GM19238 (cell line): Measurements from ENCODE around the gene MYT1.

ENCODE experiments used
- DNase-seq: peaks from one replicate; pipeline ENCODE4 v3.0.0; 2011; ENCODE audit warnings: low spot score; ENCODE audit not compliant: insufficient read length

Gene MYT1

GRCh38 chr20:64212755-64213154, 48.5 kb downstream of the MYT1 start:
- DNase-seq: no peak

- DNase-seq: no peak
These were observed 49.9 kb downstream of the MYT1 start for GRCh38 chr20:64214113-64214512.

- DNase-seq: no peak
These were observed 50.7 kb downstream of the MYT1 start for GRCh38 chr20:64214952-64215351.

- DNase-seq: no peak
These were observed 51.8 kb downstream of the MYT1 start for GRCh38 chr20:64216036-64216435.

- no peak for DNase-seq
These were observed 52.7 kb downstream of the MYT1 start for GRCh38 chr20:64216910-64217309.

GRCh38 chr20:64217539-64218221, 53.4 kb downstream of the MYT1 start:
- DNase-seq: no peak

- no peak for DNase-seq
These were observed 55.0 kb downstream of the MYT1 start for GRCh38 chr20:64219202-64219601.

- DNase-seq: no peak
These were observed 55.5 kb downstream of the MYT1 start for GRCh38 chr20:64219730-64220129.

- no peak for DNase-seq
These were observed 56.2 kb downstream of the MYT1 start for GRCh38 chr20:64220420-64220819.

- DNase-seq: no peak
These were observed 56.8 kb downstream of the MYT1 start for GRCh38 chr20:64220891-64221527.

- no peak for DNase-seq
These were observed 58.1 kb downstream of the MYT1 start for GRCh38 chr20:64222291-64222735.

GRCh38 chr20:64222851-64223525, 58.7 kb downstream of the MYT1 start:
- DNase-seq: no peak

- no peak for DNase-seq
These were observed 59.3 kb downstream of the MYT1 start for GRCh38 chr20:64223526-64224067.

GRCh38 chr20:64224351-64225170, 60.3 kb downstream of the MYT1 start:
- no peak for DNase-seq

- DNase-seq: no peak
These were observed 60.9 kb downstream of the MYT1 start for GRCh38 chr20:64225171-64225595.

GRCh38 chr20:64225828-64226598, 61.8 kb downstream of the MYT1 start:
- no peak for DNase-seq

- DNase-seq: no peak
These were observed 62.7 kb downstream of the MYT1 start for GRCh38 chr20:64226686-64227580.

GRCh38 chr20:64228086-64228653, 63.9 kb downstream of the MYT1 start:
- no peak for DNase-seq
